Adrenal gland (tissue), 12 donors: ENCODE measurements around the gene MRPL32. TPM values are rescaled to one million over a fixed set of nuclear protein-coding genes. Genes with fewer than 3 reads are reported as not detected.
A peak's percentile ranks its signal among the peaks of the same experiment; 100 is the strongest.

ENCODE experiments used
- DNase-seq, 7 donors: peaks; one replicate each; pipeline ENCODE4 v3.0.0-alpha.2; 2019 to 2020
- H3K27ac ChIP-seq, 5 donors: fragments of 200-600 bp; sonication (generic) in 4 of 5; 1 replicate in 3 of 5; 2 replicates in 2 of 5; pipeline versions ENCODE4 v1.5.1 to v1.8.0; 2016 to 2020; ENCODE audit warnings: mild to moderate bottlenecking in 1 of 5
- H3K27me3 ChIP-seq: fragments of 200-600 bp; 2 replicates; pipeline ENCODE4 v1.8.0; 2021
- H3K36me3 ChIP-seq, 2 donors: fragments of 200-600 bp; replicated peaks in 1 of 2; 1 replicate in 1 of 2; 2 replicates in 1 of 2; pipeline versions ENCODE4 v1.5.1 to v1.8.0; 2018 to 2022
- H3K4me1 ChIP-seq, 2 donors: fragments of 200-600 bp; replicated peaks in 1 of 2; 1 replicate in 1 of 2; 2 replicates in 1 of 2; pipeline versions ENCODE4 v1.5.1 to v1.8.0; 2018 to 2021
- H3K4me3 ChIP-seq, 4 donors: fragments of 200-600 bp; sonication (generic) in 3 of 4; one replicate each; pipeline ENCODE4 v1.5.1; 2016 to 2018
- H3K9me3 ChIP-seq, 3 donors: fragments of 200-600 bp; sonication (generic) in 1 of 3; replicated peaks in 1 of 3; 1 replicate in 2 of 3; 2 replicates in 1 of 3; pipeline versions ENCODE4 v1.5.1 to v1.8.0; 2016 to 2021
- POLR2A ChIP-seq, 2 donors: fragments of 450-650 bp; IDR thresholded peaks; one replicate each; pipeline ENCODE4 v1.6.1; 2017; ENCODE audit warnings: antibody characterized with exemption in 2 of 2, mild to moderate bottlenecking in 2 of 2, moderate library complexity in 1 of 2
- WGBS, 4 donors: extraction: QIAGEN DNeasy Blood & Tissue Kit in 2 of 4; methylation state at CpG; one replicate each; pipeline versions ENCODE4 v1.1.5 to v1.1.7; 2013 to 2017; 5-methylcytosine and 5-hydroxymethylcytosine counted together
- intact Hi-C, 2 donors: fragments of 100-400 bp; cut with DNase I; formaldehyde crosslinking; loops; one replicate each; pipeline versions ENCODE4 v1.14.1 to v1.15.0; 2022 to 2023
- polyA plus RNA-seq, 3 donors: library from polyadenylated mRNA; stranded (reverse); fragments of 200-250 nt in 2 of 3; fragments of 350-450 nt in 1 of 3; fragmentation: Illumina TruSeq in 1 of 3; extraction: RNeasy Lipid Tissue Mini Kit (QIAGEN cat#74804) in 1 of 3; gene quantifications; one replicate each; pipeline ENCODE4 v1.2.3, GENCODE V29; 2013 to 2014
- total RNA-seq, 9 donors: library from RNA; depleted of rRNA in 4 of 9; stranded (reverse); fragments of >200 nt in 4 of 9; fragments of 120-200 nt in 1 of 9; fragmentation: NEBNext Ultra II Directional in 1 of 9; extraction: Animal tissue kit (Norgen Biotek cat#: 25700) in 1 of 9; gene quantifications; one replicate each; pipeline versions ENCODE4 v1.1.0 to v1.2.4, GENCODE V29; 2013 to 2023
- TF ChIP-seq, protein P1 (sequence below), 6 experiments: fragments of 450-650 bp in 4 of 6; fragments of 200-600 bp in 2 of 6; sonication (generic) in 1 of 6; IDR thresholded peaks; 1 replicate in 5 of 6; 2 replicates in 1 of 6; pipeline versions ENCODE4 v1.5.1 to v1.8.0; 2016 to 2021; ENCODE audit warnings: antibody characterized with exemption in 6 of 6, mild to moderate bottlenecking in 2 of 6, moderate library complexity in 1 of 6
- donor health status: healthy with polysubstance abuse.
- donor health status: Bipolar disorder and iron deficiency.
- donor health status: DM: yes; HTN: yes; CAD: no.
- donor health status: DM: no; HTN: no; CAD: no.
- donor health status: DM: no; HTN: no; CAD: no.
- donor health status: DM: yes; HTN: yes; CAD: no.

MRPL32 gene
- total and polyA plus RNA-seq, 12 donors, result 56.9 to 174 (median 73.4) TPM

- 74 to 82% (median 78%) methylated on average over 5 of the region's 5 CpGs for WGBS, 4 donors
- Histone ChIP-seq H3K36me3 (peaks cover 0 to 60% of the 10 kb centered on the region in 2 donors), H3K4me3 (no peak overlapping the region), H3K27ac (no peak overlapping the region), H3K4me1 (peaks cover 11 to 32% of the 10 kb centered on the region in 2 donors), H3K27me3 (no peaks in the 10 kb centered on the region), H3K9me3 (no peaks in the 10 kb centered on the region)
- TF ChIP-seq, protein P1, sequence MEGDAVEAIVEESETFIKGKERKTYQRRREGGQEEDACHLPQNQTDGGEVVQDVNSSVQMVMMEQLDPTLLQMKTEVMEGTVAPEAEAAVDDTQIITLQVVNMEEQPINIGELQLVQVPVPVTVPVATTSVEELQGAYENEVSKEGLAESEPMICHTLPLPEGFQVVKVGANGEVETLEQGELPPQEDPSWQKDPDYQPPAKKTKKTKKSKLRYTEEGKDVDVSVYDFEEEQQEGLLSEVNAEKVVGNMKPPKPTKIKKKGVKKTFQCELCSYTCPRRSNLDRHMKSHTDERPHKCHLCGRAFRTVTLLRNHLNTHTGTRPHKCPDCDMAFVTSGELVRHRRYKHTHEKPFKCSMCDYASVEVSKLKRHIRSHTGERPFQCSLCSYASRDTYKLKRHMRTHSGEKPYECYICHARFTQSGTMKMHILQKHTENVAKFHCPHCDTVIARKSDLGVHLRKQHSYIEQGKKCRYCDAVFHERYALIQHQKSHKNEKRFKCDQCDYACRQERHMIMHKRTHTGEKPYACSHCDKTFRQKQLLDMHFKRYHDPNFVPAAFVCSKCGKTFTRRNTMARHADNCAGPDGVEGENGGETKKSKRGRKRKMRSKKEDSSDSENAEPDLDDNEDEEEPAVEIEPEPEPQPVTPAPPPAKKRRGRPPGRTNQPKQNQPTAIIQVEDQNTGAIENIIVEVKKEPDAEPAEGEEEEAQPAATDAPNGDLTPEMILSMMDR (IDR thresholded peaks at IDR 0.05), result no peak
- no peak for TF ChIP-seq POLR2A (IDR thresholded peaks at IDR 0.05)
- no peak for DNase-seq
- intact Hi-C loops, result no loop called here
Observed at GRCh38 chr7:42926204-42926603, 6.0 kb upstream of the MRPL32 start.

GRCh38 chr7:42928754-42929153 is 3.4 kb upstream of the MRPL32 start:
- intact Hi-C loops, result no loop called here
- H3K27me3 ChIP-seq, result no peaks in the 10 kb centered on the region
- H3K4me1 ChIP-seq, result peaks cover 20 to 38% of the 10 kb centered on the region in 2 donors

DNA sequence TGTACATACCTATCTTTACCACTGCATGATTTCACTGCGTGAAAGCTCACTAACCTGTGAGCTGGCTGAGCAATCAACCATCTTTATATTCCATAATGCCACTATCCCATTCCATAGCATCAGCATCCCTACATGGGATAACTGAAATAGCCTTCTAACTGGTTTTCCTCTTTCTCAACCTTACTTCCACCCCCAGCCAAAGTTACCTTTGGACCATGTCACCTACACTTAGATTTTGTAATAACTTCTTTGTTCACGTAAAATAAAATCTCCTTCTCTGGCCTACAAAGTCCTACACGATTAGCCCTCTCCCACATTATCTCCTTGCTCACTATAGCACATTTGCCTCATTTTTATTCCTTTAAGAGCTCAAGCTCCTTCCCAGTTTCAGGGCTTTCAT is 2.7 kb upstream of the MRPL32 start:
- Histone ChIP-seq H3K27me3 (no peaks in the 10 kb centered on the region), H3K4me1 (peaks cover 20 to 43% of the 10 kb centered on the region in 2 donors), H3K9me3 (no peaks in the 10 kb centered on the region), H3K36me3 (peaks cover 0 to 28% of the 10 kb centered on the region in 2 donors), H3K27ac (no peak overlapping the region), H3K4me3 (no peak overlapping the region)
- intact Hi-C loops, result no loop called here
- TF ChIP-seq POLR2A (IDR thresholded peaks at IDR 0.05), result no peak
- TF ChIP-seq, protein P1 (IDR thresholded peaks at IDR 0.05), result no peak
- DNase-seq, result no peak
- WGBS, 4 donors, result 57 to 73% (median 65%) methylated on average over 3 of the region's 3 CpGs

More at GRCh38 chr7:42928754-42929153, 3.4 kb upstream of the MRPL32 start:
- no peak for DNase-seq
- TF ChIP-seq, protein P1 (IDR thresholded peaks at IDR 0.05), result no peak
- TF ChIP-seq POLR2A (IDR thresholded peaks at IDR 0.05), result no peak
- Histone ChIP-seq H3K27ac (no peak overlapping the region), H3K9me3 (no peaks in the 10 kb centered on the region), H3K36me3 (peaks cover 0 to 35% of the 10 kb centered on the region in 2 donors), H3K4me3 (no peak overlapping the region)
- 62 to 81% (median 70%) methylated on average over 3 of the region's 3 CpGs for WGBS, 4 donors

- Histone ChIP-seq H3K4me1 (peaks cover 20 to 47% of the 10 kb centered on the region in 2 donors), H3K9me3 (no peaks in the 10 kb centered on the region), H3K36me3 (peaks cover 0 to 23% of the 10 kb centered on the region in 2 donors), H3K27me3 (no peaks in the 10 kb centered on the region), H3K27ac (peak overlapping the region in 3 of 5 donors; percentile 53 to 86 (median 85)), H3K4me3 (peak overlapping the region in 2 of 4 donors; percentile 75 to 86)
- WGBS, 4 donors, result 10 to 12% (median 11%) methylated on average over 5 of the region's 5 CpGs
- no peak for DNase-seq
- peak in 1 of 2 donors; percentile 34 for TF ChIP-seq POLR2A (IDR thresholded peaks at IDR 0.05)
- TF ChIP-seq, protein P1 (IDR thresholded peaks at IDR 0.05), result no peak
- intact Hi-C loops, result no loop called here
Observed at GRCh38 chr7:42930889-42931288, 1.3 kb upstream of the MRPL32 start.
